Measurements from ENCODE around the gene WNT9A.

WNT9A gene

DNA sequence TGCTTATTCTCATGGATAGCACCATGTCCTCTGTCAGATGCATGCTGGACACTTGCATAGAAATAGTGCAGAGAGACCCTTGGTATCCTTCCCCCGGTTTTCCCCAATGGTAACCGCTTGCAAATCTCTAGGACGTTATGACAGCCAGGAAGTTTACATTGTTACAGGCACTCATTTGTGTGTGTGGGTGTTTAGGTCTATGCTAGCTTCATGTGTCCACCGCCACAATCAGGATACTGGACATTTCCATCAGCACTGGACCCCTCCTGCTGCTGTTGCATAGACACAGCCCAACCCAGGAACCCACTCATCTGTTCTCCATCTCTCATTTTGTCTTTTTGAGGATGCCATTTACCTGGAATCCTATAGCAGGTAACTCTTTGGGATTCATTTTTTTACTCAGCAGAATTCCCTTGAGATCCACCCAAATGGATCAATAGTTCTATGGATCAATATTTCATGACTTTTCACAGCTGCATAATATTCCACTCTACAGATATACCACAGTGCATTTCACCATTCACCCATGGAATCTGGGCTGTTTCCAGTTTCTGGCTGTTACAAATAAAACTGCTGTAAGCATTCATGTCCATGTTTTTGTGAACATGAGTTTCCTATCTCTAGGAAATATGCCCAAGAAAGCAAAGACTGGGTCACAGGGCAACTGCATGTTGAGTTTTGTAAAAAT, 6.6 kb upstream of the WNT9A start:
- no peak for DNase-seq (ENCODE audit: low read depth)

DNA sequence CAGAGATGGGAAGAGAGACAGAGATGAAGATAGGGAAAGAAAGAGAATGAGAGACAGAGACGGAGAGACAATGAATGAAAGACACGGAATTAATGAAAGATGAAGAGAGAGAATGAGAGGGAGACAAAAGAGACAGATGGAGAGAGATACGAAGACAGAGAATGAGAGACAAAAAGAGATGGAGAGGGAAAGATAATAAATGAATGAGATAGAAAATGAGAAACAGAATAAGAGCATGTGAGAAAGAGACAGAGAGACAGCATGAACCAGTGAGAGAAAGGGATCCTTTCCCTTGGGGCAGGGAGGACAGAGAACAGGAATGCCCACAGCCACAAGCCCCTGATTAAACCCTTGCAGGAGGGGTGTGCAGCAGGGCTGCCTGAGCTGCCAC, 5.3 kb upstream of the WNT9A start:
- no peak for DNase-seq (ENCODE audit: low read depth)

DNA sequence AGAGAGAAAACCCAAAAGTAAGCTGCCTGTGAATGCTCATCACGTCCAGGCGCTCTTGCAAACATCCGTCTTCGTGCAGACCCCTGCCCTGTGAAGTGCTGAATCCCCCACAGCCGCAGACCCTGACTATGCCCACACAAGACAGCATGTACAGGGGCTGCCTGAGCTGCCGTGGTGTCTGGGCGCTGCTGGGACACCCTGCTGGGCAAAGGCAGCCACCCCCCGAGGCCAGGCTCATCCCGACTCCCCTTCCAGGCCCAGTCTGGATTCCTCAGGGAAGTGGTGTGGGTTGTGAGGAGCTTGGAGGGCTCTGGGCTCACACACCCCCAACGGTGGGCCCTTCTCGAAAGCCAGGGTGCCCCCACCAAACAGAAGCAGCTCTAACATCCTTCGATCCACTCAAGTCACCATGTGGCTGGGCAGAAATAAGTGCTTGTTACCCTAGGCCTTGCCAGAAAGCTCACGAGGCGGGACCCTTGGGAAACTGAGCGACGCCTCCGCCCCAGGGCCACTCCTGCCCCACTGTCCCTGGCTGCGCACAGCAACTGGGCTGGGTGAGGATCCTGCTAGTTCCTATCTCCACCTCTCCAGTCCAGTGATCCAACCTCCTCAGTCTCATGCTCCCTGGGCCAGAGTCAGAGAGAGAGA, 4.8 kb upstream of the WNT9A start:
- no peak for DNase-seq (ENCODE audit: low read depth)

DNA sequence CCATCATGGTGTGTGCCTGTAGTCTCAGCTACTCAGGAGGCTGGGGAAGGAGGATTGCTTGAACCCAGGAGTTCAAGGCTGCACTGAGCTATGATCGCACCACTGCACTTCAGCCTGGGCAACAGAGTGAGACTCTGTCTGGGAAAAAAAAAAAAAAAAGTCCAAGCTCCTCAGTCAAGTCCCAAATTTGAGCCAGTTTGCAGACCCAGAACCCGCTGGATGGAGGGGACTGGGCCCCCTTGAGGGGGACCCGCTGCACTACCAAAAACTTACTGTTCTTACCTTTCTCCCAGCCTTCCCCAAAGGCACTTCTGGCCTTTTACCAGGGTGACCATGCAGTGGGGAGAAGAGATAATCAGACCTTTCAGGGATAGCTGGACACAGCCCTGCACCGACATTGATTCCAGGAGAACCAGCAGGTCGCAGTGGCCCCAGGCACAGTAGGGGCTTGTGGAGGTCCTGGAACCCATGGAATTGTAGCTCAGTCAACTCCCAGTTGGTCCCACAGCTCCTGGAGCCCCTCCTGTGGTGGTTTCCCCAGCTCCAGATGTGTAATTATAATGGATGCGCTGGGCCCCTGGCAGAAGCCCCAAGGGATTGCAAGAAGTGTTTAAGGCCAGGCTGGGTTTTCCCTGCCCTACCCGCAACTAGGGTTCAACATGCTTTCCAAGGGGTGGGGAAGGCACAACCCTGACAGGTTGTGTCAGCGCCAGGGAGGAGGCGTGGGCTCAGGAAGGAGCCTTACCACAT, 4.1 kb upstream of the WNT9A start:
- DNase-seq (ENCODE audit: low read depth) = no peak

- DNase-seq (ENCODE audit: low read depth) = no peak
Measured at GRCh38 chr1:227950735-227951346, 3.1 kb upstream of the WNT9A start.

DNA sequence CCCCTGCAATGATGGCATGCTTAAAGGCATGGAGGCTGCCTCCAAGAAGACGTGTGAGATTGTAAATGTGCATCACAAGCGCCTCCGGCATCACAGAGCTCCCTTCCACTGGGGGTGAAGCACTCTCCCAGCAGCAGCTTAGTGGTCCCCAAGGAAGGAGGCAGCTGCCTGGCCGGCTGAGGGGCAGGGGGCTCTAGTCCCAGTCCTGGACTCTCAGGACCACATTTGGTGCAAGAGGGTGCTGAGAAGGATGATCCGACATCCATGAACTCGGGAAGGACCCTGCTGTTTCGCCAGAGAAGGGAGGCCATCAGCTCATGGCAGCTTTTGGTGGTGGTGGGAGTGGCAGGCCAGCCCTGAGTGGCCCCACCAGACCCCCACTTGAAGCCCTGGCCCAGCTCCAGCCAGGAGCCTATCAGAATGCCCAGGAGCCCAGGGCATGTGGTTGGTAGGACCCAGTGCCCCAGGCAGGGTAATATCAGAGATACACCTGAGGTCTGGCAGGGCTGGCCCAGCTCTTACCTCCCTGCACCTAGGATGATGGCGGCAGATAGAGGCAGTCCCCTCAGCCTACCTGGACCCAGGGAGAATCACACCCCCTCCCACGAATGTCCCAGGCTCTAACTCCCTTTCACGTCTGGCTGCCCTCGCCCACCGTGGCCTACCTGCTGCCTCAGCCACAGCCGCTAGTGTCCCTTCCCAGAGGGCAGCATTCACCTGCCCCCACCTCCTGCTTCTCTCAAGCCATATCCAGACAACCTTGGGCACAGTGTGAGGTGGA, 2.4 kb upstream of the WNT9A start:
- DNase-seq (ENCODE audit: low read depth) = no peak

DNA sequence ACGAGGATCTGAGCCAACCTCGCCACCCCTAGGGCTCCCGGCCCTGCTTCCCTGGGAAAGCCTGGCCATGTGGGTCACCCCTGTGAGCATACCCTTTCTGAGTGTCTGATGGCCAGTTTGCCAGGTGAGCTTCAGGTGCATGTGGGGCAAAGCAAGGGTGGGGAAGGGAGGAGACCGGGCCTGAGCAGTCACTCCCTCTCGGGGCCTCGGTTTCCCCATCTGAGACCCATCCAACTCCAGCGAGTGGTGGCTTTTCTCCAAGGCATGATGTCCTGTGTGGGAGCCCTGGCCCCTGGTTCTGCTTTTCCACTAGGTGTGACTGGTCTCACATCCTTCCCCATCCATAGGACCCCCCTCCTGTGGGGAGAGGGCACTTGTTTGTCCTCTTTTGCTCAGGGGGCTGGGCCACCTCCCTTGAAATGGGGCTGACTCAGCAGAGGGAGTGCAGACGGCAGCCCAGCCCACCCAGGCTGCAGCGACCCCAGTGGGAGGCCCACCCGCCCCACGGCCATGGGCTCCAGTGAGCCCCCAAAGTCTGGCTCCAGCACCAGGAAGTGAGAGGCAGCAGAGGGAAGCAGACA, 1.7 kb upstream of the WNT9A start:
- no peak for DNase-seq (ENCODE audit: low read depth)

- DNase-seq (ENCODE audit: low read depth) = no peak
Measured at GRCh38 chr1:227948493-227949260, 945 bp upstream of the WNT9A start.

GRCh38 chr1:227947386-227947675, 401 bp downstream of the WNT9A start:
- DNase-seq (ENCODE audit: low read depth) = no peak

DNA sequence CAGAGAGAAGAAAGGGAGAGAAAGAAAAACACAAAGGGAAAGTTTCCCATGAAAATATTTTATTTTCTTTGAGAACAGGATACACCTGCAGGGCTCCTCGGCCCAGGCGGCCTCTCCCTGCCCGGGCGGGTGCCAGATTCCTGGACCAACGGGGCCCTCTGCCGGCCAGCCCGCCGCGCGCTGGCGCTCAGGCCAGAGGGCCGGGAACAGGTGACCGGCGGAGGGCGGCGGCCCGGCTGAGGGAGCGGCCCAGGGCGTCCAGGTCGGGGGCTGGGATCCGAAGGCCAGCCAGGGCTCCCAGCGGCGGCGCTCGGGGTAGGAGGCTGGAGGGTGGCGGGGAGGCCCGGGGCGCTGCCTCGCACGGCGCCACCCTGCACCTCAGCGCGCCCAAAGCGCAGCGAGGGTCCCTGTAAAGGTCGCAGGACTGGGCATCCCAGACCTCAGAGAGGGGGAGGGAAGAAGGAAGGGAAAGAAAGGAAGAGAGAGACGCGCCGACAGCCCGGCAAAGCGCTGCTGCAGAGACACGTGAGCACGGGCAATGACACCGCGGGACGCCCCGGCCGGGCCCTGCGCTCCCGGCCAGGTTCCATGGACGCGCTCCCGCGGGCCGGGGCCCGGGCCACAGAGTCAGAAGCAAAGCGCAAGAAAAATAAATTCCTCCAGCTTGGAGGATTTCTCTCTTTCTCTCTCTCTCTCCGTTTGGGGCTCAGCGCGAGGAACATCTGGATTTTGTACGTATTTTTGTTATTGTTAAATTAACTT, 927 bp downstream of the WNT9A start:
- peak; percentile 50 for DNase-seq (ENCODE audit: low read depth)

DNA sequence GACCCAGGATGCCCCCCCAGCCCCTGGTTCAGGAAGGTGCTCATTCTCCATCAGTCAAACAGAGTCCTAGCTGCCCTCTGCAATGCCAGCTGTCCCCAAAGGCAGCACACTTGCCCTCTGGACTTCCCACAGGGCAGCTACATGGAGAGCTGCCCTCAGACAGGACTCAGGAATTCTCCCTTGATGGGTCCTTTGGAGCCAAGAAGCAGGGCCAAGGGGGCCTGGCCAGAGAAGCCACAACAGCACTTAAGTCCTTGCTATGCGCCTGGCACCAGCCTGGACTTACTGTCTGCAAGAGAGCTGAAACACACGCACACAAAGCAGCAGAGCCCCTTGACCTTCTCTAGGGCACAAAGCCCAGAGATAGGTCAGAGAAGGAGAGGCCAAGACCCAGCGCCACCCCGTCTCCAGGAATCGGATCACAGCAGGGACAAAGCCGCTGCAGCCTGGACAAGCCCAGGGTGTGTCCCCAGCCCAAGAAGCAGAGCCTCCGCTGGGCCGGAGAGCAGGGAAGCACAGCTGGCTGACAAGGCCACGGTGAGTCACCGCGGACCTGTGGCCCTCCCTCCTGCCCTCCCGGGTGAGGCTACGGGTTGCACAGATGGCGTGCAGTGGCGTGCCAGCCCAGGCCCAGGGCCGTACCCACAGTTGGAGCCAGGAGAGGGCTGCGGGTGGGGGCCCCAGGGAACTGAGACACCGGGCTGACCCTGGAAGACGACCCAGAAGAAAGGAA, 1.7 kb downstream of the WNT9A start:
- DNase-seq (ENCODE audit: low read depth) = no peak

DNA sequence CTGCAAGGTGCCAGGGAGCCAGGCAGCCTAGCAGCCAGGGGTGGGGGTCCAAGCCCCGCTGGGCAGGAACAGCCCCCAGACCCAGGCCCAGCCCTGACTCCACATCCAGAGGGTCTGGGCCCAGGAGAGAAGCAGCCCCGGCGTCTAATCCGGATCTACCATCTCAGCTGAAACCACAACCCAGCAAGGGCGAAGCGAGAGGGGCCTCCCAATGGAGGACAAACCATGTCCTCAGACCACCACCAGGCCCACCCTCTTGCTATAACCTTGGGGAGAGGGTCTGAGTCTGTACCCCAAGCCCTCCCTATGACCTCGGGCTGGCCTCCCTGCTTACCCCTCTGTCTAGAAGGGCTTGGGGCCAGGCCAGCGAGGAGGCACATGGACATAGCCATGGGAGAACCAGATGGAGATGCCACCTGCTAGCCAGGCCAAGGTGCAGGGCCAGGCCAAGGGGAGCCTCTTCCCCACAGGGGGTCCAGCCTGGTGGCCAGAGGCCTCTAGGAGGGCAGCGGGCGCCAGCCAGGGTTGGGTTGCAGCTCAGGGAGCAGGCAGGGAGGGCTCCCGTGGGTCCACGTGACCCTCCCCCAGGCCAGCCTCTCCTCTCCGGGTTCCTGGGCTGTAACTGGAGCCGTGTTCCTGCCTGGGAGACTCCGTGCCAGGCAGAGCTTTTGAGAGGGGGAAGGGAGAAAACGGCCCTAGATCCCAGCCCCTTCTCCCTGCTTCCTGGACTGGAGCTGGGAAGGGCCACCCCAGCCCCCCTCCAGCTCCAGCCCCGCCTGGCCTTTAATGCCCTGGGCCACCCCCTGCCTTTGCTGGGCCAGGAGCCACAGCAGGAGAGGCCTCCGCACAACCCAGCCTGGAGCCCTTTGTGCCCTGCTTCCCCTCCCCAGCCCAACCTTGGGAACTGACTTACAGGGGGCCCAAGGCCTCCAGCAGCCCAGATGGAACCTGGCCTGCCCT, 2.5 kb downstream of the WNT9A start:
- no peak for DNase-seq (ENCODE audit: low read depth)

- no peak for DNase-seq (ENCODE audit: low read depth)
Measured at GRCh38 chr1:227944090-227944930, 3.4 kb downstream of the WNT9A start.

- no peak for DNase-seq (ENCODE audit: low read depth)
Measured at GRCh38 chr1:227943381-227944089, 4.2 kb downstream of the WNT9A start.

DNA sequence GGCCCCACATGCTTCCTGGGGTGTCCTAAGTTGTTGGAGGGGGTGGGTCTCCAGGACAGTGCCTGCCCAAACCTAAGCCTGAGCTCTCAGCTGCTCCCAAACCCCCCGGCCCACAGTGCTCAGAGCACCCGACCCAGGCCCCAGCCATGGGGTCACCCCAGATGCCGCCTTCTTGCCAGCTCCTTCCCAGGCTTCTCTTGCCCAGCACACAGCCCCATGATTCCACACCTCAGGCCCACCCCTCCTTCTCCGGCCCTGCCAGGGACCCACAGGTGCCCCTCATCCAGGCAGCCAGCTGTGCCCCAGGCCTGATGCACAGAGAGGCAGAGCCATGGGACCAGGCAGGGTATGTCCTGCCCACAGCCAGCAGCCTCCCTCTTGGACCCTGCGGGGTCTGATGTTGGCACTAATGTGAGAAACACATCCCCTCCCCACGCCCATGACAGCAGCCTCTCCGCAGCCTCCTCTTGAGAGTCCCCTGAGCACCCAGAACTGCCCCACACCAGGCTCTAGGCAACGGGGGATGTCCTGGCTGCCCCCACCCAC, 4.9 kb downstream of the WNT9A start:
- no peak for DNase-seq (ENCODE audit: low read depth)

DNA sequence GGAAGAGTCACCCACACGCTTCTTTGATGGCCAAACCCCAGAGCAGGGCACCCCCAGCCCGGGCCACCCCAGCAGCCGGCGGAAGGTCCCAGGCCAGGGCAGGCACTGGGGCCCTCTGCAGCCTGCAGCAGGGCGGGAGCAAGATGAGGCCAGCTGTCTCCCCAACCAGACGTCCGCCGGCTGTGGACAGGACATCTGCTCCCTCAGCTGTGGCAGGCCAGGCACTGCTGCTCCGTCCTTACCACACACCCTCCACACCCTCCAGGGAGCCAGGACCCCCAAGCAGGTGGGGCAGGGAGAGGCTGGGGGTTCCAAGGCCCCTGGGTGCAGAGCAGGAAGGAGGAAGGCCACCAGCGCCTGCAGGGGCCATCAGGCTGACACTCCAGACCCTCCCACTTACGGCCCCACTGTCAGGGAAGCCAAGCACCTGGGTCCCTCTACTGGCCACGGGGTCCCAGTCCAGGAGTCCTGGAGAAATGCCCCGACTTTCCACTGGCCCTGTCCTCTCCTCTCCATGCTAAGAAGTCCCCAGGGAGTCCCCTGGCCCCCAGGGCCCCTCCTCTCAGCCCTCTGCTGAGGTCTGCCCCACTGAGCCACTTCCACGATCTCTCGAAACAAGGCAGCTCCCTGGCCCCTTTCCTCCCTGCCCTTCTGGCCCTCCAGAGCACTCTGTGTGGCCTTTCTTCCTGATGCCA, 5.6 kb downstream of the WNT9A start:
- no peak for DNase-seq (ENCODE audit: low read depth)

Data from activated T-cell treated with anti-CD3 and anti-CD28 coated beads for 1 hour (primary cell).